ENCODE results near the gene MLST8.

DNA sequence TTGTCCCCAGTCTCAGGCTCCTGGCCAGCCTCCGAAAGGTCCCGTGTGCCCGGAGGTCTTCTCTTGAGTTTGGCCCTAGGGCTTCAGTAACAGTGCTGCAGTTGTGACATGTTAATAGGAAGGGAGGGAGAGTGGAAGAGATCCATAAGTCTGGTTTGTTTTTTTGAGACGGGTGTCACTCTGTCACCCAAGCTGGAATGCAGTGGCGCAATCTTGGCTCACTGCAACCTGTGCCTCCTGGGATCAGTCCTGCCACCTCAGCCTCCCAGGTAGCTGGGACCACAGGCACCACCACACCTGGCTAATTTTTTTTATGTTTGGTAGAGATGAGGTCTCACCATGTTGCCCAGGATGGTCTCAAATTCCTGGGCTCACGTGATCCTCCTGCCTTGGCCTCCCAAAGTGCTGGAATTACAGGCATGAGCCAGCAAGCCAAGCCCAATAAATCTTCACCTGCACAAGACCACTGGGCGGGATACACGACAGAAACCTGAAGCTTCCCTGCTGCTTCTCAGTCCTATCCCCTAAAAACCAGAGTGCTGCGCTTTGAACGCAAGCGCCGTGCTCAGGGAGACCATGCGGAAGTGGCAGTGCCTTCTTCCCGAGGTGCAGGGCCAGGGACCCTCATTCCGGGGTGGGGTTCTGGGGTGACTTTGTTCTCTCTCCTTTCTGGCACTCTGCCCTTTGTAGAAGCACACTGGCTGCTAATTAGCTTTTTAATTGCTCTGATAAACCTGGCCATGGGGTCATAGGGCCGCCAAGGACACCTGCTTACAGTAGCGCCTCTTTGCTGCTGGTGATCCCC, 38.8 kb upstream of the MLST8 start:
- TF ChIP-seq CTCF (IDR thresholded peaks at IDR 0.05) (no peak), POLR2A (IDR thresholded peaks at IDR 0.05) (no peak), EP300 (IDR thresholded peaks at IDR 0.05) (no peak), POLR2AphosphoS5 (IDR thresholded peaks at IDR 0.05) (no peak)
